Body of pancreas (tissue), 4 donors: Measurements from ENCODE around the gene C17orf67. TPM values are rescaled to one million over a fixed set of nuclear protein-coding genes. Genes with fewer than 3 reads are reported as not detected.

Experiments used
- ATAC-seq: fragments of 150-250 bp; one replicate; pipeline ENCODE4 v1.9.1; 2016
- DNase-seq, 4 donors: peaks; one replicate each; pipeline ENCODE4 v3.0.0-alpha.2; 2019
- H3K27ac ChIP-seq, 4 donors: fragments of 200-600 bp; sonication (generic); 1 replicate in 3 of 4; 2 replicates in 1 of 4; pipeline versions ENCODE4 v1.5.1 to v1.6.1; 2016 to 2019; ENCODE audit warnings: mild to moderate bottlenecking in 1 of 4, mixed read lengths in 1 of 4, moderate library complexity in 1 of 4
- H3K27me3 ChIP-seq, 2 donors: fragments of 200-600 bp; sonication (generic); one replicate each; pipeline ENCODE4 v1.6.0; 2016; ENCODE audit warnings: mild to moderate bottlenecking in 1 of 2
- H3K36me3 ChIP-seq, 2 donors: fragments of 200-600 bp; sonication (generic); replicated peaks in 1 of 2; 2 replicates each; pipeline ENCODE4 v1.5.1; 2016; ENCODE audit warnings: low read depth in 2 of 2; ENCODE audit not compliant: insufficient read depth in 1 of 2
- H3K4me1 ChIP-seq: fragments of 200-600 bp; sonication (generic); one replicate; pipeline ENCODE4 v1.6.0; 2016
- H3K4me3 ChIP-seq, 2 donors: fragments of 200-600 bp; sonication (generic); 1 replicate in 1 of 2; 2 replicates in 1 of 2; pipeline ENCODE4 v1.5.1; 2016 to 2019
- H3K9me3 ChIP-seq, 3 donors: fragments of 200-600 bp; sonication (generic); 1 replicate in 2 of 3; 2 replicates in 1 of 3; pipeline ENCODE4 v1.5.1; 2016
- POLR2A ChIP-seq, 3 donors: fragments of 450-650 bp; IDR thresholded peaks; one replicate each; pipeline ENCODE4 v1.6.1; 2016; ENCODE audit warnings: antibody characterized with exemption in 3 of 3, mild to moderate bottlenecking in 2 of 3
- WGBS, 2 donors: methylation state at CpG; one replicate each; pipeline ENCODE4 v1.1.5; 2017; 5-methylcytosine and 5-hydroxymethylcytosine counted together
- intact Hi-C: fragments of 100-400 bp; cut with DNase I; formaldehyde crosslinking; loops from one replicate; pipeline ENCODE4 v1.15.1; 2023
- total RNA-seq, 2 donors: library from RNA; depleted of rRNA; stranded (reverse); fragments of >200 nt; gene quantifications; one replicate each; pipeline ENCODE4 v1.1.0, GENCODE V29; 2016
- TF ChIP-seq, protein P1 (sequence below), 7 experiments: fragments of 450-650 bp in 4 of 7; fragments of 200-600 bp in 3 of 7; sonication (generic) in 3 of 7; IDR thresholded peaks; one replicate each; pipeline ENCODE4 v1.5.1; 2016 to 2019; ENCODE audit warnings: antibody characterized with exemption in 7 of 7

The C17orf67 gene
- total RNA-seq, 2 donors from 2014 or later, result 0.78 to 2.3 TPM

DNA sequence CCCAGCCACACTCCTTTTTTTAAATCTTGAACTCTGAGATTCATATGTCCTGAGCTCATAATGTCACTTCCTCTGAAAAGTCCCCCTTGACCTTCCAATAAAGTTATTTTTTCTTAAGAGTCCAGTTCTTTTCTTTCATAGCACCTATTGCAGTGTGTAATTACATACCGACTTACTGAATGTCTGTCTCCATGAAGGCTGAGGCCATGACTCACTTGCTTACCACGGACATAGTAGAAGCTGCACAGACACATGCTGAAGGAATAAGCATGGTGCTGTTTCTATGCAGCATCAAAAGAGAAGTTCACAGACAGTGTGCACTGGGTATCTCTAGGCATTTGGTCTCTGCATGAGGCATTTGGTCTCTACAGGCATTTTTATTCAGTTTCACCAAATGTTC is 77.2 kb downstream of the C17orf67 start:
- Histone ChIP-seq H3K9me3 (no peaks in the 10 kb centered on the region), H3K4me3 (no peak overlapping the region), H3K27ac (no peak overlapping the region), H3K27me3 (no peaks in the 10 kb centered on the region), H3K36me3 (no peaks in the 10 kb centered on the region), H3K4me1 (no peaks in the 10 kb centered on the region)
- TF ChIP-seq POLR2A (IDR thresholded peaks at IDR 0.05), result no peak
- TF ChIP-seq, protein P1, sequence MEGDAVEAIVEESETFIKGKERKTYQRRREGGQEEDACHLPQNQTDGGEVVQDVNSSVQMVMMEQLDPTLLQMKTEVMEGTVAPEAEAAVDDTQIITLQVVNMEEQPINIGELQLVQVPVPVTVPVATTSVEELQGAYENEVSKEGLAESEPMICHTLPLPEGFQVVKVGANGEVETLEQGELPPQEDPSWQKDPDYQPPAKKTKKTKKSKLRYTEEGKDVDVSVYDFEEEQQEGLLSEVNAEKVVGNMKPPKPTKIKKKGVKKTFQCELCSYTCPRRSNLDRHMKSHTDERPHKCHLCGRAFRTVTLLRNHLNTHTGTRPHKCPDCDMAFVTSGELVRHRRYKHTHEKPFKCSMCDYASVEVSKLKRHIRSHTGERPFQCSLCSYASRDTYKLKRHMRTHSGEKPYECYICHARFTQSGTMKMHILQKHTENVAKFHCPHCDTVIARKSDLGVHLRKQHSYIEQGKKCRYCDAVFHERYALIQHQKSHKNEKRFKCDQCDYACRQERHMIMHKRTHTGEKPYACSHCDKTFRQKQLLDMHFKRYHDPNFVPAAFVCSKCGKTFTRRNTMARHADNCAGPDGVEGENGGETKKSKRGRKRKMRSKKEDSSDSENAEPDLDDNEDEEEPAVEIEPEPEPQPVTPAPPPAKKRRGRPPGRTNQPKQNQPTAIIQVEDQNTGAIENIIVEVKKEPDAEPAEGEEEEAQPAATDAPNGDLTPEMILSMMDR (IDR thresholded peaks at IDR 0.05), result no peak
- no peak for ATAC-seq
- no peak for DNase-seq
- 54 to 66% methylated on average over 2 of the region's 2 CpGs for WGBS, 2 donors
- intact Hi-C loops, result no loop called here

DNA sequence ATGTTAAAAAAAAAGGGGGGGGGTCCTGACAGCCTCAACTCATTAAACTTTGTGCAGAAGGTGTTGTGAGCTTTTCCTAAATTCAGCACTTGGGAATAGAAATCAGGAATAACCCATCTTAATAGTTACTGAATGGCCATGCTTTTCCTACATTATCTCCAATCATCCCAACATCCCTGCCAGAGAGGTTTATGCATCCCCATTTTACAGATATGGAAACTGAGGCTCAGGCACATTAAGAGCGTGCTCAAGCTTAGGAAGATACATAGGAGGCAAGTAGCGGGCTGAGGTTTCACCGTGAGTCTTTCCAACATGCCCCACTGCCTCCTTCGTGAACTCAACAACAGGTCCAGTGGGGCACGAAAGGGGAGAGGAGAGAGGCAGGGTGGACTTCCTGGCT is 78.4 kb downstream of the C17orf67 start:
- Histone ChIP-seq H3K27me3 (no peaks in the 10 kb centered on the region), H3K27ac (no peak overlapping the region), H3K4me1 (no peaks in the 10 kb centered on the region), H3K36me3 (no peaks in the 10 kb centered on the region), H3K9me3 (no peaks in the 10 kb centered on the region), H3K4me3 (no peak overlapping the region)
- intact Hi-C loops, result no loop called here
- WGBS, 2 donors, result 66 to 78% methylated on average over 5 of the region's 5 CpGs
- ATAC-seq (no peak), DNase-seq (no peak)
- TF ChIP-seq, protein P1 (IDR thresholded peaks at IDR 0.05), result no peak
- TF ChIP-seq POLR2A (IDR thresholded peaks at IDR 0.05), result no peak

DNA sequence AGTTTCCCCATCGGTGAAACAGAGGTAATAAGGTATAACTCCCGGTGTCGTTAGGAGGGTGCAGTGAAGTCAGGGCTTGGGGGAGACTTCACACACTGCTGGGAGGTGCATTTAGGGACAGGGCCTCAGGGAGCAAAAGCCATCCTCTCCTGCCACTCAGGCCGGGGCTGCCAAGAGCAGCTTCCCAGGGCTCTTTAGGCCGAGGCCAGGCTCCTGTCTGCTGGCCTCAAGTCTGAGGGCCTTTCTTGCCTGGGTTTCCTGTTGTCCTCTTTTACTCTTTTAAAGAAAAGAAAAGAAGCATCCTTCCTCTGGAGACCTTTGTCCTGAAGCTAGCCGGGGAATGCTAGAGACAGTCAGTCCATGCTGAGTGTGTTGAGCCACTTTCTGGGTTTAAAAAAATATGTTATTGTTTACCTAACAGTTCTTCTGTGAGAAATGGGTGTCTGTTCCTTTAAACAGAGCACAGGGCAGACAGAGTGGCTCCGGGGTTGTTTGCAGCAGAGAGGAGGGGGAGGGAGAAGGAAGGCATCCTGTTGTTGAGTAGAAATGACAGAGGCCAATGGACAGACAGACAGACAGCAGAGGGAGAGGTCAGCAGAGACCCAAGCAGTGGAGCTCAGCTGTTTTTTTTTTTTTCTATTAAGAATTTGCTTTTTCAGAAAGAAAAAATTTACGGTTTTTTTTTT is 79.1 kb downstream of the C17orf67 start:
- WGBS, 2 donors, result 38 to 42% methylated on average over 8 of the region's 8 CpGs

DNA sequence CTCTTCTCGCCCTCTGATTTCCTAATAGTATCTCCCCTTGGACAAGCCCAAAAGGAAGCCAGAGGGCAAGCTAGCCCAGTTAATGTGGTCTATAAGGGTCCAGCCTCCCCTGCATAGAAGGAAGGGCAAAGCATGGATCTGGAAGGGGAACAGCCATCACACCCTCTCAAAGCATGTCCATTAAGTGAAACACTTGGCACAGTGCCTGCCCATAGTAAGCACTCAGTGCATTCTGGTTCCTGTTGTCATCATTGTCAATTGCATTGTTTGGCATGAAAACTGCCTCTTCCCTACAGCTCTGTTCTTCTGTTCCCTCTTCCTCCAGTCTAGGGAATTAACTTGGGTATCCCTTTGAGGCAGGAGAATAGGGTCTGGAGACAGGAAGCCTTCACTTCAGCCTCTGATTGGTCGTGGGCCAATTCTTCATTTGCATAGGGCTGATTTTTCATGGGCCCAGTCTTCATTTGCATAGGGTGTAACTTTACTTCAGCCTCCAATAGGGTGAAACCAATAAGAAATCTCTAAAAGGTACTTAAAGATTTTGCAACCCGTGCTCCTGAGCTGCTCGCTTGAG is 81.4 kb downstream of the C17orf67 start:
- Histone ChIP-seq H3K4me1 (no peaks in the 10 kb centered on the region), H3K36me3 (no peaks in the 10 kb centered on the region), H3K27ac (no peak overlapping the region), H3K27me3 (no peaks in the 10 kb centered on the region), H3K4me3 (no peak overlapping the region), H3K9me3 (no peaks in the 10 kb centered on the region)
- ATAC-seq, result no peak
- intact Hi-C loops, result no loop called here
- 72 to 76% methylated on average over 4 of the region's 4 CpGs for WGBS, 2 donors
- TF ChIP-seq, protein P1 (IDR thresholded peaks at IDR 0.05), result no peak
- no peak for TF ChIP-seq POLR2A (IDR thresholded peaks at IDR 0.05)
- no peak for DNase-seq

More for the DNA sequence above, 79.1 kb downstream of the C17orf67 start:
- Histone ChIP-seq H3K27ac (no peak overlapping the region), H3K27me3 (no peaks in the 10 kb centered on the region), H3K4me3 (no peak overlapping the region), H3K9me3 (no peaks in the 10 kb centered on the region), H3K4me1 (no peaks in the 10 kb centered on the region), H3K36me3 (no peaks in the 10 kb centered on the region)
- intact Hi-C loops, result no loop called here
- no peak for DNase-seq
- ATAC-seq, result no peak
- TF ChIP-seq, protein P1 (IDR thresholded peaks at IDR 0.05), result no peak
- no peak for TF ChIP-seq POLR2A (IDR thresholded peaks at IDR 0.05)
